HCT116 (cell line): Measurements from ENCODE around the gene BIK. TPM values are rescaled to one million over a fixed set of nuclear protein-coding genes. Genes with fewer than 3 reads are reported as not detected.

Experiments
- ATAC-seq: fragments of 200-7000 bp; cut with Tn5 transposase; 2 replicates; pipeline ENCODE4 v1.9.1; 2020; ENCODE audit warnings: mild to moderate bottlenecking, moderate library complexity
- BruUV-seq: library from RNA; stranded (reverse); fragments of 400-500 nt; replicated peaks from 2 replicates; lab custom pipeline; 2021; lab: Mats Ljungman, UMichigan
- CTCF ChIA-PET: fragments of 300-600 bp; sonication (Branson Sonifier 250); formaldehyde crosslinking; loops from one replicate; lab custom pipeline; 2021; ENCODE audit warnings: antibody characterized with exemption; lab: Charles Lee
- POLR2A ChIA-PET: fragments of 300-600, 350-600 bp; sonication (Branson Sonifier 250); formaldehyde crosslinking; loops from one replicate; lab custom pipeline; 2021; ENCODE audit warnings: antibody characterized with exemption; lab: Charles Lee
- RAD21 ChIA-PET, 2 experiments: fragments of 300-600 bp; sonication (Branson Sonifier 250); formaldehyde crosslinking; loops; one replicate each; lab custom pipeline; 2023; ENCODE audit warnings: low total read pairs in 2 of 2; ENCODE audit not compliant: uncharacterized antibody in 2 of 2, unreplicated experiment in 2 of 2, low non-redundant PET in 1 of 2; lab: Charles Lee
- DNase-seq: peaks from one replicate; pipeline ENCODE4 v3.0.0-alpha.2; 2010; ENCODE audit warnings: low read depth, low spot score
- H2AFZ ChIP-seq: fragments of 200-600 bp; shearing (Covaris generic), sonication (generic); 2 replicates; pipeline ENCODE4 v1.6.1; 2017; ENCODE audit warnings: low read depth, mixed run types, mixed read lengths, antibody characterized with exemption, low read length; ENCODE audit not compliant: poor library complexity, severe bottlenecking
- H3K27ac ChIP-seq: 2 replicates; pipeline ENCODE4 v1.5.1; 2012; ENCODE audit warnings: low read depth, low read length
- H3K27me3 ChIP-seq: fragments of 200-600 bp; sonication (generic); 2 replicates; pipeline ENCODE4 v1.6.1; 2016; ENCODE audit warnings: mixed run types, low read length, mixed read lengths; ENCODE audit not compliant: insufficient read depth
- H3K36me3 ChIP-seq, 2 experiments: fragments of 200-500 bp in 1 of 2; fragments of 200-600 bp in 1 of 2; sonication (Bioruptor generic) in 1 of 2; sonication (generic) in 1 of 2; 2 replicates each; pipeline versions ENCODE4 v1.5.1 to v1.6.1; 2014 to 2016; ENCODE audit warnings: low read length in 2 of 2, inconsistent platforms in 1 of 2, mixed read lengths in 1 of 2, mixed run types in 1 of 2; ENCODE audit not compliant: insufficient read depth in 2 of 2, control insufficient read depth in 1 of 2
- H3K4me1 ChIP-seq, 2 experiments: fragments of 200-600 bp in 1 of 2; sonication (generic) in 1 of 2; 2 replicates each; pipeline versions ENCODE4 v1.5.1 to v1.6.1; 2012 to 2017; ENCODE audit warnings: low read length in 2 of 2, inconsistent platforms in 1 of 2, mild to moderate bottlenecking in 1 of 2, mixed read lengths in 1 of 2, mixed run types in 1 of 2, moderate library complexity in 1 of 2; ENCODE audit not compliant: insufficient read depth in 2 of 2, control insufficient read depth in 1 of 2
- H3K4me2 ChIP-seq: fragments of 200-600 bp; sonication (generic); 2 replicates; pipeline ENCODE4 v1.6.1; 2017; ENCODE audit warnings: mixed run types, low read length, mixed read lengths
- H3K4me3 ChIP-seq, 2 experiments: fragments of 200-600 bp in 1 of 2; sonication (generic) in 1 of 2; replicated peaks in 1 of 2; 2 replicates each; pipeline ENCODE4 v1.5.1; 2011 to 2016; ENCODE audit warnings: low read length in 2 of 2, control low read depth in 1 of 2, low read depth in 1 of 2, mild to moderate bottlenecking in 1 of 2, mixed read lengths in 1 of 2, mixed run types in 1 of 2
- H3K79me2 ChIP-seq: fragments of 200-600 bp; sonication (generic); 2 replicates; pipeline ENCODE4 v1.6.1; 2017; ENCODE audit warnings: mild to moderate bottlenecking, mixed run types, low read length, moderate library complexity, mixed read lengths; ENCODE audit not compliant: insufficient read depth
- H3K9ac ChIP-seq: fragments of 200-600 bp; sonication (generic); 2 replicates; pipeline ENCODE4 v1.6.1; 2016; ENCODE audit warnings: low read length, mixed read lengths
- H3K9me2 ChIP-seq: fragments of 200-600 bp; sonication (generic), shearing (Covaris generic); 2 replicates; pipeline ENCODE4 v1.6.1; 2017; ENCODE audit warnings: mixed run types, mild to moderate bottlenecking, moderate library complexity; ENCODE audit not compliant: insufficient read depth
- H3K9me3 ChIP-seq, 2 experiments: fragments of 200-500 bp in 1 of 2; fragments of 200-600 bp in 1 of 2; sonication (Bioruptor generic) in 1 of 2; sonication (generic) in 1 of 2; 2 replicates each; pipeline ENCODE4 v1.6.1; 2014 to 2017; ENCODE audit warnings: low read length in 2 of 2, mixed read lengths in 2 of 2, inconsistent platforms in 1 of 2, low read depth in 1 of 2, mild to moderate bottlenecking in 1 of 2, mixed run types in 1 of 2, moderate library complexity in 1 of 2; ENCODE audit not compliant: control insufficient read depth in 1 of 2, insufficient read depth in 1 of 2
- H4K20me1 ChIP-seq: fragments of 200-600 bp; sonication (generic), shearing (Covaris generic); 2 replicates; pipeline ENCODE4 v1.6.1; 2017; ENCODE audit warnings: mixed run types, mild to moderate bottlenecking, moderate library complexity; ENCODE audit not compliant: insufficient read depth
- ATF3 ChIP-seq: IDR thresholded peaks from 2 replicates; pipeline ENCODE4 v1.6.1; 2012
- CEBPB ChIP-seq: IDR thresholded peaks from 2 replicates; pipeline ENCODE4 v1.6.1; 2012; ENCODE audit warnings: low read depth
- FOSL1 ChIP-seq: IDR thresholded peaks from 2 replicates; pipeline ENCODE4 v1.6.1; 2012; ENCODE audit warnings: low read depth
- JUND ChIP-seq: IDR thresholded peaks from 2 replicates; pipeline ENCODE4 v1.6.1; 2012
- RAD21 ChIP-seq: IDR thresholded peaks from 2 replicates; pipeline ENCODE4 v1.6.1; 2012; ENCODE audit warnings: low read depth, mild to moderate bottlenecking
- SIN3A ChIP-seq: IDR thresholded peaks from 2 replicates; pipeline ENCODE4 v1.6.1; 2012; ENCODE audit warnings: low read depth
- SP1 ChIP-seq: IDR thresholded peaks from 2 replicates; pipeline ENCODE4 v1.6.1; 2012; ENCODE audit warnings: low read depth
- SRF ChIP-seq: IDR thresholded peaks from 2 replicates; pipeline ENCODE4 v1.6.1; 2012; ENCODE audit warnings: low read depth
- TCF7L2 ChIP-seq: IDR thresholded peaks from 2 replicates; pipeline ENCODE4 v1.7.0; 2011; ENCODE audit warnings: borderline replicate concordance, inconsistent platforms; ENCODE audit not compliant: insufficient read depth, insufficient read length; ENCODE audit errors: extremely low read depth
- YY1 ChIP-seq: IDR thresholded peaks from 2 replicates; pipeline ENCODE4 v1.6.1; 2011; ENCODE audit warnings: low read length, low read depth, moderate library complexity, mild to moderate bottlenecking; ENCODE audit not compliant: insufficient replicate concordance; ENCODE audit errors: extremely low read depth
- ZFX ChIP-seq: fragments of 450-650 bp; IDR thresholded peaks from 2 replicates; pipeline ENCODE4 v1.6.1; 2017
- ZNF274 ChIP-seq: fragments of 200-500 bp; sonication (Bioruptor generic); IDR thresholded peaks from 2 replicates; pipeline ENCODE4 v1.6.1; 2014; ENCODE audit warnings: mild to moderate bottlenecking, low read depth, low read length, inconsistent platforms
- intact Hi-C: fragments of 100-400 bp; cut with micrococcal nuclease; formaldehyde crosslinking; loops from 2 replicates; pipeline ENCODE4 v1.10.0; 2022
- total RNA-seq: library from RNA; stranded (reverse); gene quantifications from one replicate; pipeline ENCODE4 v1.2.1, GENCODE V29; 2021; ENCODE audit not compliant: unreplicated experiment
- TF ChIP-seq, protein P1 (sequence below): IDR thresholded peaks from 2 replicates; pipeline ENCODE4 v1.6.1; 2012; ENCODE audit warnings: low read depth

Gene BIK
- total RNA-seq, 1 experiment from 2014 or later, result 31.0 TPM

DNA sequence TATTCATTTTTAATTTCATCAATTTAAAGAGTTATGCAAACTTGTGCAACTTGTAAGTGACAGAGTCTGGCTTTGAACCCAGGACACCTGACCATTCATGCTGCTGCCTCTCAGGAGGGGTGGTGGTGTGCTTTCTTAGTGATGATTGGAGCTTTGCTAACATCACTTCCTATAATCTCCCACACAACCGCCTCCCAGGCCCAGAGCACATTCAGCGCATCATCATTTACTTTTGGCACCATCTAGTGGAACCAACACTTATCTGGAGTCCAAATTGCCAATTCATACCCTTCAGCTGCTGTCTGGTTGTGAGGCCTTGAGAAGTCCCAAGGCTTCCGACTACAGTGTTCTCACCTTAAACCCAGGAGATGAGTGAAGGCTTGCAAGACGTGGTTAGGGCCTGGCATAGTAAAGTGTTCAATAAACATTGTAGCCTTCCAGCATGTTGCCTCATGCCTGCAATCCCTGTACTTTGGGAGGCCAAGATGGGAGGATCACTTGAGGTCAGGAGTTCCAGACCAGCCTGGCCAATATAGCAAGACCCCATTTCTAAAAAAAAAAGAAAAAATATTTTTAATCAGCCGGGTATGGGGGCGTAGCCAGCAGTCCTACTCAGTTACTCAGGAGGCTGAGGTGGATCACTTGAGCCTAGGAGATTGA lies 20.3 kb upstream of the BIK start (continued):
- TF ChIP-seq, protein P1, sequence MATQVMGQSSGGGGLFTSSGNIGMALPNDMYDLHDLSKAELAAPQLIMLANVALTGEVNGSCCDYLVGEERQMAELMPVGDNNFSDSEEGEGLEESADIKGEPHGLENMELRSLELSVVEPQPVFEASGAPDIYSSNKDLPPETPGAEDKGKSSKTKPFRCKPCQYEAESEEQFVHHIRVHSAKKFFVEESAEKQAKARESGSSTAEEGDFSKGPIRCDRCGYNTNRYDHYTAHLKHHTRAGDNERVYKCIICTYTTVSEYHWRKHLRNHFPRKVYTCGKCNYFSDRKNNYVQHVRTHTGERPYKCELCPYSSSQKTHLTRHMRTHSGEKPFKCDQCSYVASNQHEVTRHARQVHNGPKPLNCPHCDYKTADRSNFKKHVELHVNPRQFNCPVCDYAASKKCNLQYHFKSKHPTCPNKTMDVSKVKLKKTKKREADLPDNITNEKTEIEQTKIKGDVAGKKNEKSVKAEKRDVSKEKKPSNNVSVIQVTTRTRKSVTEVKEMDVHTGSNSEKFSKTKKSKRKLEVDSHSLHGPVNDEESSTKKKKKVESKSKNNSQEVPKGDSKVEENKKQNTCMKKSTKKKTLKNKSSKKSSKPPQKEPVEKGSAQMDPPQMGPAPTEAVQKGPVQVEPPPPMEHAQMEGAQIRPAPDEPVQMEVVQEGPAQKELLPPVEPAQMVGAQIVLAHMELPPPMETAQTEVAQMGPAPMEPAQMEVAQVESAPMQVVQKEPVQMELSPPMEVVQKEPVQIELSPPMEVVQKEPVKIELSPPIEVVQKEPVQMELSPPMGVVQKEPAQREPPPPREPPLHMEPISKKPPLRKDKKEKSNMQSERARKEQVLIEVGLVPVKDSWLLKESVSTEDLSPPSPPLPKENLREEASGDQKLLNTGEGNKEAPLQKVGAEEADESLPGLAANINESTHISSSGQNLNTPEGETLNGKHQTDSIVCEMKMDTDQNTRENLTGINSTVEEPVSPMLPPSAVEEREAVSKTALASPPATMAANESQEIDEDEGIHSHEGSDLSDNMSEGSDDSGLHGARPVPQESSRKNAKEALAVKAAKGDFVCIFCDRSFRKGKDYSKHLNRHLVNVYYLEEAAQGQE, result no peak
- no peak for TF ChIP-seq ZNF274
- TF ChIP-seq ZFX, result 0 out of 2 replicates have a peak, but pooled peaks have one; percentile 8
- no peak for TF ChIP-seq SIN3A
- TF ChIP-seq TCF7L2, result no peak
- no peak for TF ChIP-seq FOSL1
- no peak for TF ChIP-seq JUND
- TF ChIP-seq YY1, result no peak
- no peak for TF ChIP-seq CEBPB
- no peak for TF ChIP-seq SRF
- peak; percentile 95 for TF ChIP-seq RAD21
- TF ChIP-seq SP1, result no peak

DNA sequence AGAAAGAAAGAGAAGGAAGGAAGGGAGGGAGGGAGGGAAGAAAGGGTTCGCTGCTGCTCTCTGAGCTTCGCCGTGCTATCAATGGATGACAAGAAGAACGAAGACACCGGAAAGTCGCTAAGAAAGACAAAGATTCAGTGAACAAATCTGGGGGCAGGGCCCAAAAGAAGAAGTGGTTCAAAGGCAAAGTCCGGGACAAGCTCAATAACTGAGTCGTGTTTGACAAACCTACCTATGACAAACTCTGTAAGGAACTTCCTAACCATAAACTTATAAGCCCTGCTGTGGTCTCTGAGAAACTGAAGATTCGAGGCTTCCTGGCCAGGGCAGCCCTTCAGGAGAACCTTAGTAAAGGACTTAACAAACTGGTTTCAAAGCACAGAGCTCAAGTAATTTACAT lies 18.5 kb upstream of the BIK start:
- no peak overlapping the region for H3K9ac ChIP-seq
- H2AFZ ChIP-seq, result no peak overlapping the region
- ChIA-PET POLR2A (no interaction called here), RAD21 (no interaction called here), CTCF (interaction anchor here (0.6 to 0.7 kb wide), 2 partner anchors 38 to 317 kb away, joined by 3 to 5 read pairs; no protein-coding TSS in a partner anchor)
- BruUV-seq, result no TSS peak
- TF ChIP-seq ATF3 (no peak), FOSL1 (no peak)
- peaks cover 10 to 29% of the 10 kb centered on the region in 2 experiments; a peak in 3 of 4 replicates for H3K4me1 ChIP-seq
- H4K20me1 ChIP-seq, result no peaks in the 10 kb centered on the region
- H3K9me2 ChIP-seq, result no peaks in the 10 kb centered on the region
- H3K36me3 ChIP-seq, result no peaks in the 10 kb centered on the region
- H3K4me3 ChIP-seq, result no peak overlapping the region
- no peak overlapping the region for H3K4me2 ChIP-seq
- peaks cover 3 to 8% of the 10 kb centered on the region in 2 experiments; a peak in 2 of 4 replicates for H3K9me3 ChIP-seq
- ATAC-seq (no peak), DNase-seq (no peak)
- intact Hi-C loops, result loop anchor here (5.0 to 10.0 kb wide), 2 partner anchors 157 to 430 kb away; no protein-coding TSS in a partner anchor
- no peaks in the 10 kb centered on the region for H3K79me2 ChIP-seq
- H3K27ac ChIP-seq, result no peak overlapping the region
- no peaks in the 10 kb centered on the region for H3K27me3 ChIP-seq
